Esophagus muscularis mucosa (tissue), 4 donors: Measurements from ENCODE around the gene MARCHF7.

Experiments used
- EP300 ChIP-seq: sonication (generic); formaldehyde crosslinking; IDR thresholded peaks from one replicate; pipeline ENCODE4 v1.6.1; 2017; ENCODE audit warnings: antibody characterized with exemption
- POLR2A ChIP-seq: fragments of 450-650 bp; IDR thresholded peaks from one replicate; pipeline ENCODE4 v1.6.1; 2017; ENCODE audit warnings: antibody characterized with exemption, moderate library complexity, mild to moderate bottlenecking, low read depth
- POLR2AphosphoS5 ChIP-seq, 2 donors: sonication (generic); formaldehyde crosslinking; IDR thresholded peaks; one replicate each; pipeline ENCODE4 v1.6.1; 2017; ENCODE audit warnings: antibody characterized with exemption in 2 of 2
- TF ChIP-seq, protein P1 (sequence below), 3 experiments: fragments of 200-600 bp in 2 of 3; fragments of 450-650 bp in 1 of 3; sonication (generic) in 2 of 3; IDR thresholded peaks; one replicate each; pipeline ENCODE4 v1.5.1; 2017 to 2019; ENCODE audit warnings: antibody characterized with exemption in 3 of 3, mild to moderate bottlenecking in 2 of 3, moderate library complexity in 1 of 3

DNA sequence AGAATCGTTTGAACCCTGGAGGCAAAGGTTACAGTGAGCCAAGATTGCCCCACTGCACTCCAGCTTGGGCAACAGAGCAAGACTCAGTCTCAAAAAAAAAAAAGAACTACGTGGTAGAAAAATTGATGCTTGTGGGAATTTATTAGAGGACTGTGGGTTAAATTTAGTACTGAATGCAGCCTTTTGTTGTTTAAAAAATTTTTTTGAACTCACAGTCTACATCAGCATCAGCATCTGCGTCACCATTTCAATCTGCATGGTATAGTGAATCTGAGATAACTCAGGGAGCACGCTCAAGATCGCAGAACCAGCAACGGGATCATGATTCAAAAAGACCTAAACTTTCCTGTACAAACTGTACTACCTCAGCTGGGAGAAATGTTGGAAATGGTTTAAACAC is 30.5 kb downstream of the MARCHF7 start:
- TF ChIP-seq POLR2A: no peak
- TF ChIP-seq, protein P1, sequence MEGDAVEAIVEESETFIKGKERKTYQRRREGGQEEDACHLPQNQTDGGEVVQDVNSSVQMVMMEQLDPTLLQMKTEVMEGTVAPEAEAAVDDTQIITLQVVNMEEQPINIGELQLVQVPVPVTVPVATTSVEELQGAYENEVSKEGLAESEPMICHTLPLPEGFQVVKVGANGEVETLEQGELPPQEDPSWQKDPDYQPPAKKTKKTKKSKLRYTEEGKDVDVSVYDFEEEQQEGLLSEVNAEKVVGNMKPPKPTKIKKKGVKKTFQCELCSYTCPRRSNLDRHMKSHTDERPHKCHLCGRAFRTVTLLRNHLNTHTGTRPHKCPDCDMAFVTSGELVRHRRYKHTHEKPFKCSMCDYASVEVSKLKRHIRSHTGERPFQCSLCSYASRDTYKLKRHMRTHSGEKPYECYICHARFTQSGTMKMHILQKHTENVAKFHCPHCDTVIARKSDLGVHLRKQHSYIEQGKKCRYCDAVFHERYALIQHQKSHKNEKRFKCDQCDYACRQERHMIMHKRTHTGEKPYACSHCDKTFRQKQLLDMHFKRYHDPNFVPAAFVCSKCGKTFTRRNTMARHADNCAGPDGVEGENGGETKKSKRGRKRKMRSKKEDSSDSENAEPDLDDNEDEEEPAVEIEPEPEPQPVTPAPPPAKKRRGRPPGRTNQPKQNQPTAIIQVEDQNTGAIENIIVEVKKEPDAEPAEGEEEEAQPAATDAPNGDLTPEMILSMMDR (IDR thresholded peaks at IDR 0.05): no peak
- TF ChIP-seq POLR2AphosphoS5 (IDR thresholded peaks at IDR 0.05): no peak
- TF ChIP-seq EP300: no peak
